Astrocyte of the hippocampus (primary cell): ENCODE results near the gene BTBD3.

Source experiments
- DNase-seq: peaks from one replicate; pipeline ENCODE4 v3.0.0; 2011; ENCODE audit warnings: low read depth, low spot score

The BTBD3 gene

DNA sequence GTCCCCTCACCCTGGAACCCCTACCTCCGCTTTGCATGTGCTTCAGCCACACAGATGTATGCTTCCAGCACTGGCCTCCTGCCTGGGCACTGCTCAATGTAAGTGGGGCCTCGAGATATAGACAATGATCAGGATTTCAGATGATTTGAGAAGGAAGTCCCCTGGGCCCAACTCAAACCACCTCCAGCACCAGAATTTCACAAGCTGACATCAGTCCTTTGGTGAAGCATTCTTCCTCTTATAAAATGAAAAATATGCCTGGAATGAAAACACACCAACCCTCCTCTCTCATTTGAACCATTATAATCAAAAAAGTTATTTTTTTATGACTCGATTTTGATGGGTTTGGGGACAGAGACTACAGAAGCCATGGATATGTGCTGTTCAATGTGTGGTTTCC is 48.5 kb downstream of the BTBD3 start:
- DNase-seq, result no peak

DNA sequence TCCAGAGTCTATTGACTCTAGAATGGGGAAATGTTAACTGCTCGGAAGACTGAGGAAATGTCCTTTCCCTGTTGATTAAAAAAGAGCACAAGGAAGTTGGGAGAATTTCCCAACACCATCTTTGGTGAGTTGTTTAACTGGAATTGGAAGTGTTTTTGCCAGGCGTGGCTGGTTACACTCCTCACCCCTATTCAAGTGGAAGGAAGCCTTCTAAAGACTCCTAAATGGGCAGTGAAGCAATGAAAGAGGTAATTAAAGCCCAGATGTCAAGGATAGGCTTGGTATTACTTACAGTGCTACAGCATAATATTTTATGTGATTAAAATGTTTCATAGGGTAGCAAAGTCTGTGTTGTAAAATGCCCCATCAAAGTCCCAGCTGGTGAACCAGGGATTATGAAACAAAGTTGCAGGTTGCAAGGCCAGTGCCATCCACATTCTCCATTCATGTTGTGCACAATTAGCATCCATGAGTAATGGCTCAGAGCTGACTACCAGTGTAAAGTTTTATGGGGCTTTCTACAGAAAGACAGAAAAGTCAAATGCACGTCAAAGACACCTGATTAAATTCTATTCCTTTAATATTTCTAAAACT is 52.6 kb downstream of the BTBD3 start:
- no peak for DNase-seq

- no peak for DNase-seq
Measured at GRCh38 chr20:11972478-11972877, 54.8 kb downstream of the BTBD3 start.
